Mucosa of rectum (tissue), 2 donors: ENCODE measurements around the gene GNG14.
"Not testable (repeated sequence)": the region's sequence is repeated elsewhere in the genome, so short reads cannot be mapped to it uniquely, and the experiment has no call there.

Source experiments
- H3K27ac ChIP-seq, 2 donors: one replicate each; pipeline ENCODE4 v1.7.0; 2013; ENCODE audit warnings: inconsistent platforms in 2 of 2, low read depth in 2 of 2, low read length in 2 of 2
- H3K27me3 ChIP-seq, 2 donors: one replicate each; pipeline ENCODE4 v1.7.0; 2013; ENCODE audit warnings: low read length in 2 of 2; ENCODE audit not compliant: control insufficient read depth in 2 of 2, insufficient read depth in 2 of 2
- H3K36me3 ChIP-seq, 2 donors: one replicate each; pipeline ENCODE4 v1.7.0; 2013; ENCODE audit warnings: low read length in 2 of 2; ENCODE audit not compliant: control insufficient read depth in 2 of 2, insufficient read depth in 2 of 2
- H3K4me1 ChIP-seq, 2 donors: one replicate each; pipeline ENCODE4 v1.7.0; 2013; ENCODE audit warnings: low read length in 2 of 2, mild to moderate bottlenecking in 1 of 2; ENCODE audit not compliant: control insufficient read depth in 2 of 2, insufficient read depth in 2 of 2
- H3K4me3 ChIP-seq, 2 donors: one replicate each; pipeline ENCODE4 v1.7.0; 2013; ENCODE audit warnings: low read length in 2 of 2
- H3K9ac ChIP-seq, 2 donors: one replicate each; pipeline ENCODE4 v1.7.0; 2013; ENCODE audit warnings: low read length in 2 of 2, low read depth in 1 of 2, mild to moderate bottlenecking in 1 of 2
- H3K9me3 ChIP-seq, 2 donors: one replicate each; pipeline ENCODE4 v1.7.0; 2013; ENCODE audit warnings: low read length in 2 of 2; ENCODE audit not compliant: control insufficient read depth in 2 of 2
- donor health status: healthy.
- donor health status: Normal muscosa, but diverticular disease.

Gene GNG14

GRCh38 chr19:12676384-12676792 lies 11.4 kb upstream of the GNG14 start:
- Histone ChIP-seq H3K4me1 (peaks cover 2 to 4% of the 10 kb centered on the region in 2 donors), H3K36me3 (peaks cover 53 to 60% of the 10 kb centered on the region in 2 donors), H3K27me3 (no peaks in the 10 kb centered on the region), H3K27ac (peak overlapping the region in 1 of 2 donors; percentile 6), H3K9me3 (no peaks in the 10 kb centered on the region), H3K4me3 (no peak overlapping the region), H3K9ac (no peak overlapping the region)

GRCh38 chr19:12676928-12677327 lies 10.9 kb upstream of the GNG14 start:
- H3K27ac ChIP-seq = no peak overlapping the region
- H3K9me3 ChIP-seq = no peaks in the 10 kb centered on the region
- peaks cover 53 to 60% of the 10 kb centered on the region in 2 donors for H3K36me3 ChIP-seq
- peaks cover 2 to 4% of the 10 kb centered on the region in 2 donors for H3K4me1 ChIP-seq
- no peak overlapping the region for H3K4me3 ChIP-seq
- no peaks in the 10 kb centered on the region for H3K27me3 ChIP-seq
- no peak overlapping the region for H3K9ac ChIP-seq

GRCh38 chr19:12678039-12678438 lies 9.8 kb upstream of the GNG14 start:
- H3K4me1 ChIP-seq, H3K27me3 ChIP-seq, H3K9me3 ChIP-seq, H3K27ac ChIP-seq, H3K4me3 ChIP-seq, H3K9ac ChIP-seq: not testable (repeated sequence)
- peaks cover 46 to 55% of the 10 kb centered on the region in 2 donors for H3K36me3 ChIP-seq

GRCh38 chr19:12680034-12680433 lies 7.8 kb upstream of the GNG14 start:
- H3K36me3 ChIP-seq = peaks cover 36 to 43% of the 10 kb centered on the region in 2 donors
- H3K9me3 ChIP-seq = no peaks in the 10 kb centered on the region
- no peaks in the 10 kb centered on the region for H3K27me3 ChIP-seq
- no peak overlapping the region for H3K4me3 ChIP-seq
- H3K27ac ChIP-seq = no peak overlapping the region
- no peak overlapping the region for H3K9ac ChIP-seq
- peaks cover 2 to 4% of the 10 kb centered on the region in 2 donors for H3K4me1 ChIP-seq

GRCh38 chr19:12681074-12681987 lies 6.5 kb upstream of the GNG14 start, which contains the start of gene DHPS:
TSS of gene DHPS (minus strand) at chr19:12681880. CDS start at chr19:12681766, 114 bp downstream.
- Histone ChIP-seq H3K9me3 (no peaks in the 10 kb centered on the region), H3K4me1 (peaks cover 2 to 4% of the 10 kb centered on the region in 2 donors), H3K4me3 (peak within 1 kb of the TSS; percentile 87 to 94), H3K36me3 (peaks cover 26 to 30% of the 10 kb centered on the region in 2 donors), H3K9ac (peak within 1 kb of the TSS; percentile 89 to 98), H3K27me3 (no peaks in the 10 kb centered on the region), H3K27ac (peak within 1 kb of the TSS; percentile 91 to 98)

GRCh38 chr19:12685831-12686230 lies 2.0 kb upstream of the GNG14 start:
- no peaks in the 10 kb centered on the region for H3K27me3 ChIP-seq
- H3K9ac ChIP-seq = no peak overlapping the region
- no peak overlapping the region for H3K4me3 ChIP-seq
- no peaks in the 10 kb centered on the region for H3K36me3 ChIP-seq
- H3K4me1 ChIP-seq = peaks cover 0 to 2% of the 10 kb centered on the region in 2 donors
- no peak overlapping the region for H3K27ac ChIP-seq
- H3K9me3 ChIP-seq = no peaks in the 10 kb centered on the region

GRCh38 chr19:12689012-12689411 lies 1.2 kb downstream of the GNG14 start:
- no peaks in the 10 kb centered on the region for H3K27me3 ChIP-seq
- H3K4me1 ChIP-seq = no peaks in the 10 kb centered on the region

GRCh38 chr19:12689581-12690216 lies 1.9 kb downstream of the GNG14 start:
- H3K27ac ChIP-seq = no peak overlapping the region
- no peaks in the 10 kb centered on the region for H3K27me3 ChIP-seq
- H3K36me3 ChIP-seq = no peaks in the 10 kb centered on the region
- no peaks in the 10 kb centered on the region for H3K9me3 ChIP-seq
- no peak overlapping the region for H3K9ac ChIP-seq
- H3K4me1 ChIP-seq = no peaks in the 10 kb centered on the region
- no peak overlapping the region for H3K4me3 ChIP-seq

More at GRCh38 chr19:12689012-12689411, 1.2 kb downstream of the GNG14 start:
- Histone ChIP-seq H3K9me3 (no peaks in the 10 kb centered on the region), H3K36me3 (no peaks in the 10 kb centered on the region), H3K27ac (no peak overlapping the region), H3K4me3 (no peak overlapping the region), H3K9ac (no peak overlapping the region)

GRCh38 chr19:12692960-12693359 lies 5.2 kb downstream of the GNG14 start:
- no peak overlapping the region for H3K27ac ChIP-seq
- H3K4me1 ChIP-seq = peaks cover 10 to 13% of the 10 kb centered on the region in 2 donors
- H3K9ac ChIP-seq = no peak overlapping the region
- no peaks in the 10 kb centered on the region for H3K9me3 ChIP-seq
- H3K36me3 ChIP-seq = peaks cover 0 to under 1% of the 10 kb centered on the region in 2 donors
- H3K27me3 ChIP-seq = no peaks in the 10 kb centered on the region
- H3K4me3 ChIP-seq = no peak overlapping the region

- no peak overlapping the region for H3K27ac ChIP-seq
- no peak overlapping the region for H3K9ac ChIP-seq
- no peaks in the 10 kb centered on the region for H3K27me3 ChIP-seq
- peaks cover 10 to 13% of the 10 kb centered on the region in 2 donors for H3K4me1 ChIP-seq
- H3K9me3 ChIP-seq = no peaks in the 10 kb centered on the region
- no peak overlapping the region for H3K4me3 ChIP-seq
- peaks cover 0 to 6% of the 10 kb centered on the region in 2 donors for H3K36me3 ChIP-seq
Measured at GRCh38 chr19:12694641-12695040, 6.8 kb downstream of the GNG14 start.
